Uterus (tissue), 4 donors: ENCODE results near the gene SLC4A2. TPM values are rescaled to one million over a fixed set of nuclear protein-coding genes. Genes with fewer than 3 reads are reported as not detected.

Source experiments
- DNase-seq, 2 donors: peaks; one replicate each; pipeline ENCODE4 v3.0.0-alpha.2; 2019 to 2020
- H3K27ac ChIP-seq, 2 donors: fragments of 200-600 bp; sonication (generic); 1 replicate in 1 of 2; 2 replicates in 1 of 2; pipeline ENCODE4 v1.5.1; 2016 to 2018
- H3K27me3 ChIP-seq, 2 donors: fragments of 200-600 bp; sonication (generic); one replicate each; pipeline ENCODE4 v1.5.1; 2018 to 2019; ENCODE audit warnings: control low read depth in 1 of 2
- H3K36me3 ChIP-seq, 2 donors: fragments of 200-600 bp; sonication (generic); one replicate each; pipeline ENCODE4 v1.5.1; 2019; ENCODE audit warnings: control low read depth in 1 of 2
- H3K4me1 ChIP-seq, 2 donors: fragments of 200-600 bp; sonication (generic); one replicate each; pipeline ENCODE4 v1.5.1; 2018 to 2019; ENCODE audit warnings: control low read depth in 1 of 2
- H3K4me3 ChIP-seq, 2 donors: fragments of 200-600 bp; sonication (generic); 1 replicate in 1 of 2; 2 replicates in 1 of 2; pipeline ENCODE4 v1.5.1; 2018 to 2019; ENCODE audit warnings: mild to moderate bottlenecking in 1 of 2
- H3K9me3 ChIP-seq, 2 donors: fragments of 200-600 bp; sonication (generic); one replicate each; pipeline ENCODE4 v1.5.1; 2019; ENCODE audit warnings: control low read depth in 1 of 2
- CTCF ChIP-seq, 4 experiments: fragments of 200-600 bp in 2 of 4; fragments of 450-650 bp in 2 of 4; sonication (generic) in 2 of 4; IDR thresholded peaks; one replicate each; pipeline ENCODE4 v1.5.1; 2016 to 2019; ENCODE audit warnings: antibody characterized with exemption in 4 of 4, mild to moderate bottlenecking in 2 of 4, moderate library complexity in 1 of 4
- POLR2A ChIP-seq, 2 donors: fragments of 450-650 bp; IDR thresholded peaks; one replicate each; pipeline ENCODE4 v1.6.1; 2016; ENCODE audit warnings: antibody characterized with exemption in 2 of 2, mild to moderate bottlenecking in 1 of 2, moderate library complexity in 1 of 2
- intact Hi-C: fragments of 100-400 bp; cut with DNase I; formaldehyde crosslinking; loops from one replicate; pipeline ENCODE4 v1.15.1; 2023; ENCODE audit warnings: low total_unique reads
- total RNA-seq, 4 donors: library from RNA; depleted of rRNA in 3 of 4; stranded (reverse); fragments of >200 nt in 3 of 4; gene quantifications; one replicate each; pipeline versions ENCODE4 v1.1.0 to v1.2.4, GENCODE V29; 2014 to 2023
- donor health status: DM: yes; HTN: yes; CAD: no.

The SLC4A2 gene
- total RNA-seq, 4 donors from 2014 or later: 37.4 to 177 (median 88.6) TPM

GRCh38 chr7:151091003-151091402 is 31.6 kb downstream of the SLC4A2 start:
- H3K27ac ChIP-seq: no peak overlapping the region
- H3K4me1 ChIP-seq: peaks cover 0 to 12% of the 10 kb centered on the region in 2 donors
- H3K36me3 ChIP-seq: no peaks in the 10 kb centered on the region
- DNase-seq: no peak
- no peaks in the 10 kb centered on the region for H3K9me3 ChIP-seq
- H3K4me3 ChIP-seq: no peak overlapping the region
- intact Hi-C loops: no loop called here
- TF ChIP-seq CTCF (IDR thresholded peaks at IDR 0.05): no peak
- TF ChIP-seq POLR2A (IDR thresholded peaks at IDR 0.05): no peak
- no peaks in the 10 kb centered on the region for H3K27me3 ChIP-seq

GRCh38 chr7:151091431-151091830 is 32.0 kb downstream of the SLC4A2 start:
- no peaks in the 10 kb centered on the region for H3K36me3 ChIP-seq
- no peaks in the 10 kb centered on the region for H3K9me3 ChIP-seq
- H3K4me1 ChIP-seq: peaks cover 0 to 12% of the 10 kb centered on the region in 2 donors
- no peak for DNase-seq
- TF ChIP-seq CTCF (IDR thresholded peaks at IDR 0.05): peak in 1 of 4 experiments; percentile 25
- no peak for TF ChIP-seq POLR2A (IDR thresholded peaks at IDR 0.05)
- H3K27ac ChIP-seq: no peak overlapping the region
- H3K4me3 ChIP-seq: no peak overlapping the region
- intact Hi-C loops: no loop called here
- no peaks in the 10 kb centered on the region for H3K27me3 ChIP-seq

GRCh38 chr7:151091988-151092387 is 32.6 kb downstream of the SLC4A2 start:
- Histone ChIP-seq H3K36me3 (no peaks in the 10 kb centered on the region), H3K27ac (no peak overlapping the region), H3K27me3 (no peaks in the 10 kb centered on the region), H3K4me3 (no peak overlapping the region), H3K4me1 (peaks cover 0 to 12% of the 10 kb centered on the region in 2 donors), H3K9me3 (no peaks in the 10 kb centered on the region)
- intact Hi-C loops: no loop called here
- DNase-seq: no peak
- TF ChIP-seq CTCF (IDR thresholded peaks at IDR 0.05) (no peak), POLR2A (IDR thresholded peaks at IDR 0.05) (no peak)

GRCh38 chr7:151093748-151094147 is 34.4 kb downstream of the SLC4A2 start:
- DNase-seq: no peak
- Histone ChIP-seq H3K4me1 (peaks cover 0 to 7% of the 10 kb centered on the region in 2 donors), H3K36me3 (no peaks in the 10 kb centered on the region), H3K27me3 (no peaks in the 10 kb centered on the region), H3K9me3 (no peaks in the 10 kb centered on the region), H3K27ac (no peak overlapping the region), H3K4me3 (no peak overlapping the region)
- TF ChIP-seq POLR2A (IDR thresholded peaks at IDR 0.05) (no peak), CTCF (IDR thresholded peaks at IDR 0.05) (no peak)
- intact Hi-C loops: no loop called here

GRCh38 chr7:151094675-151095074 is 35.3 kb downstream of the SLC4A2 start:
- Histone ChIP-seq H3K27me3 (no peaks in the 10 kb centered on the region), H3K4me3 (no peak overlapping the region), H3K9me3 (no peaks in the 10 kb centered on the region), H3K4me1 (peaks cover 0 to 6% of the 10 kb centered on the region in 2 donors), H3K36me3 (no peaks in the 10 kb centered on the region), H3K27ac (no peak overlapping the region)
- intact Hi-C loops: no loop called here
- DNase-seq: no peak
- TF ChIP-seq POLR2A (IDR thresholded peaks at IDR 0.05) (no peak), CTCF (IDR thresholded peaks at IDR 0.05) (no peak)
